ENCODE results near the gene STK26.

STK26 gene

GRCh38 chrX:132058050-132058449 is 34.9 kb downstream of the STK26 start:
- H3K36me3 Mint-ChIP-seq = peaks cover 17% of the 10 kb centered on the region
- H3K27me3 Mint-ChIP-seq = no peaks in the 10 kb centered on the region
- H3K4me1 Mint-ChIP-seq = peaks cover 2% of the 10 kb centered on the region
- H3K27ac Mint-ChIP-seq = no peak overlapping the region
- no peak overlapping the region for H3K4me3 Mint-ChIP-seq
- CTCF ChIA-PET = no interaction called here
- H3K9me3 Mint-ChIP-seq = no peaks in the 10 kb centered on the region
- DNase-seq = no peak

GRCh38 chrX:132058975-132059374 is 35.9 kb downstream of the STK26 start:
- H3K27me3 Mint-ChIP-seq = no peaks in the 10 kb centered on the region
- no peak overlapping the region for H3K27ac Mint-ChIP-seq
- CTCF ChIA-PET = no interaction called here
- no peak for DNase-seq
- no peaks in the 10 kb centered on the region for H3K4me1 Mint-ChIP-seq
- H3K4me3 Mint-ChIP-seq = no peak overlapping the region
- no peaks in the 10 kb centered on the region for H3K9me3 Mint-ChIP-seq
- H3K36me3 Mint-ChIP-seq = peaks cover 19% of the 10 kb centered on the region

- H3K9me3 Mint-ChIP-seq = no peaks in the 10 kb centered on the region
- no peaks in the 10 kb centered on the region for H3K27me3 Mint-ChIP-seq
- no peak for DNase-seq
- no peak overlapping the region for H3K4me3 Mint-ChIP-seq
- no peaks in the 10 kb centered on the region for H3K4me1 Mint-ChIP-seq
- H3K27ac Mint-ChIP-seq = no peak overlapping the region
- CTCF ChIA-PET = interaction anchor here (0.7 kb wide), 1 partner anchor 11 kb away, joined by 3 read pairs; no protein-coding TSS in a partner anchor
- peaks cover 20% of the 10 kb centered on the region for H3K36me3 Mint-ChIP-seq
Observed at GRCh38 chrX:132059973-132060540, 37.0 kb downstream of the STK26 start.

GRCh38 chrX:132063334-132063733 is 40.2 kb downstream of the STK26 start:
- no peak overlapping the region for H3K27ac Mint-ChIP-seq
- no peaks in the 10 kb centered on the region for H3K27me3 Mint-ChIP-seq
- H3K4me3 Mint-ChIP-seq = no peak overlapping the region
- no peaks in the 10 kb centered on the region for H3K9me3 Mint-ChIP-seq
- DNase-seq = no peak
- no peaks in the 10 kb centered on the region for H3K4me1 Mint-ChIP-seq
- peaks cover 16% of the 10 kb centered on the region for H3K36me3 Mint-ChIP-seq
- CTCF ChIA-PET = no interaction called here

- Mint-ChIP-seq H3K9me3 (no peaks in the 10 kb centered on the region), H3K27me3 (no peaks in the 10 kb centered on the region), H3K4me3 (no peak overlapping the region), H3K27ac (no peak overlapping the region), H3K4me1 (no peaks in the 10 kb centered on the region), H3K36me3 (peaks cover 18% of the 10 kb centered on the region)
- no peak for DNase-seq
- CTCF ChIA-PET = no interaction called here
Observed at GRCh38 chrX:132063862-132064261, 40.8 kb downstream of the STK26 start.

GRCh38 chrX:132068405-132068804 is 45.3 kb downstream of the STK26 start:
- Mint-ChIP-seq H3K9me3 (no peaks in the 10 kb centered on the region), H3K36me3 (peaks cover 14% of the 10 kb centered on the region), H3K4me3 (no peak overlapping the region), H3K27ac (no peak overlapping the region), H3K4me1 (no peaks in the 10 kb centered on the region), H3K27me3 (no peaks in the 10 kb centered on the region)
- DNase-seq = no peak
- CTCF ChIA-PET = no interaction called here

- Mint-ChIP-seq H3K4me1 (no peaks in the 10 kb centered on the region), H3K27me3 (no peaks in the 10 kb centered on the region), H3K27ac (no peak overlapping the region), H3K4me3 (no peak overlapping the region), H3K9me3 (no peaks in the 10 kb centered on the region), H3K36me3 (peaks cover 14% of the 10 kb centered on the region)
- CTCF ChIA-PET = interaction anchor here (0.6 to 1.3 kb wide), 5 partner anchors 12 to 230 kb away, joined by 3 read pairs; no protein-coding TSS in a partner anchor
- no peak for DNase-seq
Observed at GRCh38 chrX:132071254-132071653, 48.2 kb downstream of the STK26 start.

- Mint-ChIP-seq H3K4me3 (no peak overlapping the region), H3K9me3 (no peaks in the 10 kb centered on the region), H3K27me3 (no peaks in the 10 kb centered on the region), H3K4me1 (no peaks in the 10 kb centered on the region), H3K27ac (no peak overlapping the region), H3K36me3 (peaks cover 11% of the 10 kb centered on the region)
- CTCF ChIA-PET = interaction anchor here (1.0 kb wide), 1 partner anchor 38 kb away, joined by 3 read pairs; no protein-coding TSS in a partner anchor
- DNase-seq = no peak
Observed at GRCh38 chrX:132077414-132077813, 54.3 kb downstream of the STK26 start.

- Mint-ChIP-seq H3K36me3 (peaks cover 10% of the 10 kb centered on the region), H3K4me1 (no peaks in the 10 kb centered on the region), H3K4me3 (no peak overlapping the region), H3K9me3 (no peaks in the 10 kb centered on the region), H3K27me3 (no peaks in the 10 kb centered on the region), H3K27ac (no peak overlapping the region)
- CTCF ChIA-PET = interaction anchor here (1.0 kb wide), 2 partner anchors 14 to 38 kb away, joined by 3 to 4 read pairs; no protein-coding TSS in a partner anchor
- no peak for DNase-seq
Observed at GRCh38 chrX:132077912-132078311, 54.8 kb downstream of the STK26 start.

- Mint-ChIP-seq H3K4me1 (peaks cover 5% of the 10 kb centered on the region), H3K27ac (no peak overlapping the region), H3K36me3 (no peaks in the 10 kb centered on the region), H3K4me3 (no peak overlapping the region), H3K27me3 (peaks cover 12% of the 10 kb centered on the region), H3K9me3 (no peaks in the 10 kb centered on the region)
- DNase-seq = no peak
- CTCF ChIA-PET = no interaction called here
Observed at GRCh38 chrX:132085786-132086185, 62.7 kb downstream of the STK26 start.

- Mint-ChIP-seq H3K27ac (no peak overlapping the region), H3K27me3 (peaks cover 12% of the 10 kb centered on the region), H3K36me3 (no peaks in the 10 kb centered on the region), H3K9me3 (no peaks in the 10 kb centered on the region), H3K4me1 (peaks cover 10% of the 10 kb centered on the region), H3K4me3 (no peak overlapping the region)
- no peak for DNase-seq
- CTCF ChIA-PET = no interaction called here
Observed at GRCh38 chrX:132086672-132087071, 63.6 kb downstream of the STK26 start.

- no peak overlapping the region for H3K27ac Mint-ChIP-seq
- H3K27me3 Mint-ChIP-seq = peaks cover 7% of the 10 kb centered on the region
- no peak overlapping the region for H3K4me3 Mint-ChIP-seq
- CTCF ChIA-PET = no interaction called here
- H3K9me3 Mint-ChIP-seq = no peaks in the 10 kb centered on the region
- H3K36me3 Mint-ChIP-seq = no peaks in the 10 kb centered on the region
- DNase-seq = no peak
- H3K4me1 Mint-ChIP-seq = peaks cover 10% of the 10 kb centered on the region
Observed at GRCh38 chrX:132088864-132089263, 65.8 kb downstream of the STK26 start.

- Mint-ChIP-seq H3K36me3 (no peaks in the 10 kb centered on the region), H3K27me3 (peaks cover 4% of the 10 kb centered on the region), H3K4me3 (no peak overlapping the region), H3K4me1 (peaks cover 10% of the 10 kb centered on the region), H3K27ac (no peak overlapping the region), H3K9me3 (no peaks in the 10 kb centered on the region)
- CTCF ChIA-PET = interaction anchor here (1.4 kb wide), 1 partner anchor 19 kb away, joined by 3 read pairs; no protein-coding TSS in a partner anchor
- DNase-seq = peak; percentile 21
Observed at GRCh38 chrX:132090403-132091159, 67.5 kb downstream of the STK26 start.

GRCh38 chrX:132092439-132093065 is 69.5 kb downstream of the STK26 start:
- no peaks in the 10 kb centered on the region for H3K9me3 Mint-ChIP-seq
- CTCF ChIA-PET = interaction anchor here (0.7 to 3.0 kb wide), 13 partner anchors 14 to 648 kb away, joined by 3 to 41 read pairs (median 4); partner anchors contain the start of gene RAP2C
- peak; percentile 64 for DNase-seq
- peaks cover 10% of the 10 kb centered on the region for H3K4me1 Mint-ChIP-seq
- H3K27ac Mint-ChIP-seq = no peak overlapping the region
- no peak overlapping the region for H3K4me3 Mint-ChIP-seq
- no peaks in the 10 kb centered on the region for H3K36me3 Mint-ChIP-seq
- H3K27me3 Mint-ChIP-seq = peaks cover 4% of the 10 kb centered on the region
